HG03521 (cell line): ENCODE results near the gene RCOR1.
"Not testable (repeated sequence)": the region's sequence is repeated elsewhere in the genome, so short reads cannot be mapped to it uniquely, and the experiment has no call there.

Experiments used
- ATAC-seq: cut with Tn5 transposase; IDR thresholded peaks from one replicate; pipeline ENCODE4 v1.9.1; 2021; ENCODE audit warnings: mild to moderate bottlenecking, moderate library complexity; ENCODE audit not compliant: unreplicated experiment

RCOR1 gene

DNA sequence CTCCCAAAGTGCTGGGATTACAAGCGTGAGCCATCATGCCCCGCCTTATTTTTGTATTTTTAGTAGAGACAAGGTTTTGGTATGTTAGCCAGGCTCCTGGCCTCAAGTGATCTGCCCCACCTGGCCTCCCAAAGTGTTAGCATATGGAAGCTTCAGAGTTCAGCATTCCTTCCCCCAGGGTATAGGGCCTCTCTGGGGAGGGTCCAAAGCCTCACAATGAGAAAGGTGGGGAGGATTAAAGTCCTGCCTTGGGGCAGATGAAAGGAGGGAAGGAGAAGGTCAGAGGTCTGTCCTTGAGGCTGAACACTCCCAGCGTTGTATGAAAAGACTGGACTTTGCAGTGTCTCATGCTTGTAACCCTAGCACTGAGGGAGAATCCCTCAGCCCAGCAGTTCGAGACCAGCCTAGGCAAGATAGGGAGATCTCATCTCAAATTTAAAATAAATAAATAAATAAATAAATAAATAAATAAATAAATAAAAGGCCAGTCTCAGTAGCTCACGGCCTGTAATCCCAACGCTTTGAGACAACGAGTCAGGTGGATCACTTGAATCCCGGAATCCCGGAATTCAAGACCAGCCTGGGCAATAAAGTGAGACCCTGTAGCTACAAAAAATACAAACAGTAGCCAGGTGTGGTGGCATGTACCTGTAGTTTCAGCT is 22.0 kb upstream of the RCOR1 start:
- ATAC-seq: no peak

- no peak for ATAC-seq
Observed at GRCh38 chr14:102571043-102571442, 21.4 kb upstream of the RCOR1 start.

- no peak for ATAC-seq
Observed at GRCh38 chr14:102571478-102572042, 20.9 kb upstream of the RCOR1 start.

DNA sequence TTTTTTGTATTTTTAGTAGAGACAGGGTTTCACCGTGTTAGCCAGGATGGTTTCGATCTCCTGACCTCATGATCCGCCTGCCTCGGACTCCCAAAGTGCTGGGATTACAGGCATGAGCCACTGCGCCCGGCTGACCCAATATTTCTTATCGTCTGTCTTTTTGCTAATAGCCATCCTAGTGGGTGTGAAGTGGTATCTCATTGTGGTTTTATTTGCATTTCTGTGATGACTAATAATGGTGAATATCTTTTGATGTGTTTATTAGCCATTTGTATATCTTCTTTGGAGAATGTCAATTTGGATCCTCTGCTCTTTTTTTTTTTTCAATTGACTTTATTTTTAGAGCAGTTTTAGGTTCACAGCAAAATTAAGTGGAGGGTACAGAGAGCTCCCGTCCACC is 19.3 kb upstream of the RCOR1 start:
- not testable (repeated sequence) for ATAC-seq

DNA sequence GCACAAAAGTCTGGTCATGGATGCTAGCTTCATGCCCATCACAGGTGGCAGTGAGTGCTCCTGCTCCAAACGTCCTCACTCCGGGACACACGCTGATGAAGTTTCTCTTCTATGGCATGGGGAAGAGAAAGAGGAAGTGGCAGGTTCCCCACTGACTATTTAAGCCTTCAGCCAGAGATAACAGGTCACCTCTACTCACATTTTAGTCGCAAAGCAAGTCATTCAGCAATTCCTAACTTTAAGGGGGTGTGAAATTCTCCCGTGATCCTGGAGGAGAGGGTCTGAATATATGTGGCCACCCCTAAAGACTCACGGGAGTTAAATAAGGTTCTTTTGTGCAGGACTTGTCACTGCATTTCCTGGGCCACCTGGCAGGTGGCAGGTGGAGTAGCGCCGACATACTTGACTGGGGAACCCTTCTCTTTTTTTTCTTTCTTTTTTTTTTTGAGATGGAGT is 18.8 kb upstream of the RCOR1 start:
- ATAC-seq: no peak

DNA sequence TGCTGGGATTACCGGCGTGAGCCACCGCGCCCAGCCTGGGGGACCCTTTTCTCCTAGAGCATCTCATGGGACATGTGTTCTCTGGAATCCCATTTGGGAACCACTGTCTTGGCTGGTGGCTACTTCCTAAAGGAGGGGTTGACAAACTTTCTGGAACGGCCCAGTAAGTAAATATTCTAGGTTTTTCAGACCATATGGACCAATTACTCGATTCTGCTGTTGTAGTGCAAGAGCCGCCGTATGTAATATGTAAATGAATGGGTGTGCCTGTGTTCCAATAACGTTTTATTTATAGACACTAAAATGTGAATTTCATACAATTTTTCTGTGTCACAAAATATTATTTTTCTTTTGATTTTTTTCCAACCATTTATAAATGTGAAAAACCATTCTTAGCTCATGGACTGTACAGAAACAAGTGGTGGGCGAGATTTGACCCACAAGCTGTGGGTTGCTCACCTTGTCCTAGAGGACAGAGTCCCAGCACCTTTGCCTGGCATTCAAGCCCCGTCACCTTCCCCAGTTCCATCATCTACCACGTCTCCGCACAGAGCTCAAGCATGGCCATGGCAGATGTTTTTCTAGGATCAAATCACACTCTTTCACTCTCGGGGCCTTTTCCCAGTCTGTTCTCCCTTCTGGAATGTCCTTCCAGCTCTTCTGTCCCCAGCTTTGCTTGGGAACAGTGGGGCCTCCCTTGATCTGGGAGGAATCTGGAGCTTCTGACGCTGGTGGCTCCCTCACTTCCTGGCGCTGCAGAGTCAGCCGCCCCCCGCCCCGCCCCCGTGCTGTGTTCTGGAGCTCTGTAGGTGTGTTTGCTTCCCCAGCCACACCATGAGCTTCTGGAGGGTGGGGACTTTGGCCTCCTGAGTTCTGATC is 17.9 kb upstream of the RCOR1 start:
- no peak for ATAC-seq

GRCh38 chr14:102575160-102575845 is 17.1 kb upstream of the RCOR1 start:
- ATAC-seq: no peak

GRCh38 chr14:102575846-102576428 is 16.5 kb upstream of the RCOR1 start:
- ATAC-seq: not testable (repeated sequence)

DNA sequence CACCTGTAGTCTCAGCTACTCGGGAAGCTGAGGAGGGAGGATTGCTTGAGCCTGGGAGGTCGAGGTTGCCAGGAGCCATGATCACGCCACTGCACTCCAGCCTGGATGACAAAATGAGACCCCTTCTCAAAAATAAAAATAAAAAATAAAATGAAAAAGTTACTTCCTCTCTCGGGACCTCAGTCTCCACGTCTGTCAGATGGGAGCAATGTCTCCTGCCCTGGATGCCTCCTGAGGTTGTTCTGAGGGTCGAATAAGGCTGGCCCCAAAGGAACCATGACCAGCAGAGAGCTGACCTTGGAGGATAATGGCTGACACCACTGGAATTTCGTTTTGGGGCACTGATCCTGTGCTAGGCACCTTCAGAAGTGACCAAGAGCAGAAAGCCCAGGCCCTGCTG is 13.6 kb upstream of the RCOR1 start:
- no peak for ATAC-seq

- ATAC-seq: no peak
Observed at GRCh38 chr14:102579696-102580549, 12.5 kb upstream of the RCOR1 start.

- no peak for ATAC-seq
Observed at GRCh38 chr14:102580550-102581110, 11.8 kb upstream of the RCOR1 start.

DNA sequence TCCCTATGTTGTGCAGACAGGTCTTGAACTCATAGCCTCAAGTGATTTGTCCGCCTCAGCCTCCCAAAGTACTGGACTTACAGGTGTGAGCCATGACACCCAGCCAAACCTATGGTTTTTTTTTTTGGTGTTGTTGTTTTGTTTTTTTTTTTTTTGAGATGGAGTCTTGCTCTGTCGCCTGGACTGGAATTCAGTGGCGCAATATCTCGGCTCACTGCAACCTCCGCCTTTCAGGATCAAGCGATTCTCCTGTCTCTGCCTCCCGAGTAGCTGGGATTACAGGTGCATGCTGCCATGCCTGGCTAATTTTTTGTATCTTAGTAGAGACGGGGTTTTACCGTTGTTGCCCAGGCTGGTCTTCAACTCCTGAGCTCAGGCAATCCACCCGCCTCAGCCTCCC is 11.3 kb upstream of the RCOR1 start:
- no peak for ATAC-seq

DNA sequence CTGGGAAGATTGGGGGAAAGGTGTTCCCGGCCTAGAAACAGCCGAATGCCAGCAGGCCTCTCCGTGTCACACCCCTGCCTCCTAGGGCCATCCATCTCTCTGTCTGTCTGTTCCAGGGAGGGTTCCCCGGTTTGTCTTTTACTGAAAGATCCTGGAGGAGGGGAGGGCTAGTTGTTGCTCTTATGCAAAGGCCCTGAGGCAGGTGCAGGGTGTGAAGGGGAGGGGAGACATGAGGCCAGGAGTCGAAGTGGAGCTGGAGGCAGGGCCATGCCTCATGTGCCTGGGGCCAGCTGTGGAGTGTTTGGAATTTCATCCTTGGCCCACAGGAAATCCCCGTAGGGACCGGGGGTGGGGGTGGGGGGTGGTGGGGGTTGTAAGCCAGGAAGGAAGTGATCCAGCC is 8.7 kb upstream of the RCOR1 start:
- no peak for ATAC-seq

- ATAC-seq: no peak
Observed at GRCh38 chr14:102584871-102585869, 7.3 kb upstream of the RCOR1 start.

DNA sequence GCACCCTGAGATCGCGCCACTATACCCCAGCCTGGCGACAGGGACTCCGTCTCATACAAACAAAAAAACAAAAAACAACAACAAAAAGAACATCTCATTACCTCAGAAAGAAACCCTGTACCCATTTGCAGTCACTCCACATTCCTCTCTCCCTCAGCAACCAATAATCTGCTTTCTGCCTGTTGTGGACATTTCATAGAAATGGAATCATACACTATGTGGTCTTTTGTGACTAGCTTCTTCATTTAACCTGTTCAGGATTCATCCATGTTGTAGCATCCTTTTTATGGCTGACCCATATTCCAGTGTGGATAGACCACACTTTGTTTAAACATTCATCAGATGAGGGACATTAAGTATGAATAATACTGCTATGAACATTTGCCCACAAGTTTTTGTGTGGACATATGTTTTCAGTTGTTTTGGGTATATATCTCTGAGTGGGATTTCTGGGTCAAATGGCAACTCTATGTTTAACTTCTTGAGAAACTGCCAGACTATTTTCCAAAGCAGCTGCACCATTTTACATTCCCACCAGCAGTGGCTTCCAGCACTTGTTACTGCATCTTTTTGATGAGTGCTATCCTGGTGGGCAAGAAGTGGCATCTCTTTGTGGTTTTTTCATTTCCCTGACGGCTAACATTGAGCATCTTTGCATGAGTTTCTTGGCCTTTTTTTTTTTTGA is 5.9 kb upstream of the RCOR1 start:
- no peak for ATAC-seq

- ATAC-seq: no peak
Observed at GRCh38 chr14:102588821-102589220, 3.6 kb upstream of the RCOR1 start.

DNA sequence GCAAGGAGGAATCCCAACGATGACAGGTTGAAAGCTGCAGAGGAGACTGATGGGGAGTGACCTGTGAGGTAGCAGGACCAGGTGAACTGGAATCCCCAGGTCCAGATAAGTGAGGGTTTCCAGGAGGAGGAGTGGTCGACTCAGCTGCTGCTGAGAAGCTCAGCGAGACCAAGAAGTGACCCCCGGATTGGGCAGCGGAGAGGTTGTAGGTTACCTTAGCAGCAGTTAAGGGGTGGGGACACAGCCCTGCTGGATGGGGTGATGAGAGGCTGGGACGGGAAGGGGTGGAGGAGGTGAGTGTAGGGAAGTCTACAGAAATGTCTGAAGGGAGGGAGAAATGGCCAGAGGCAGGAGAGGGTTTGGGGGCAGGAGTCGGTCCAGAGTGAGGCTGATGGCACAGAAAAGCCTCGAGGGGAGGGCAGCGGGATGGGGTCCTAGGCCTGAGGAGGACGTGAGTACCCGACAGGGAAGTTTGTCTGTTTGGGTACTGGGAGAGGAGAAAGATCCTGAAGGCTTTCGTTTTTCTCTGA is 2.6 kb upstream of the RCOR1 start:
- ATAC-seq: no peak

DNA sequence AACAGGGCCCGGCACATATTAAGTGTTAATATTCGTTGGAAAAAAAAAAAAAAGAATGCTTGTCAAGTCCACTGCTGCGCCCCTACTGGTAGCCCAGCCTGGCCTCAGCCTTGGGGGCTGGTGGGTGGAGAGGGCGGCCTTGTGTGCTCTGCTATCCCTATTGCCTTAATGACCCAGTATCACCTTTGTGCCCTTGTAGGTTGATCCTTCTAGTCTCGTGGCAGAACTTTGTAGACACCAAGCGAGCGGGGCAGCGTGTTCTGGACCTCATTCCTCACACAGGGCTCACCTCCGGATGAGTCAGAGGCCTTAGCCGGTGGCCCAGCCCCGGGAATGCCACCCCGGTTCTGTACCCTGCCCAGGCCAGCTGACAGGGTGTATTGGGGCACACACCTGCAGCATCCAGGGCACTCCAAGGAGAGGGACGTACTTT is 1.8 kb upstream of the RCOR1 start:
- ATAC-seq: no peak
